Neural progenitor cell (in vitro differentiated cells): Measurements from ENCODE around the gene SPIRE2. TPM values are rescaled to one million over a fixed set of nuclear protein-coding genes. Genes with fewer than 3 reads are reported as not detected.
"Not testable (repeated sequence)": the region's sequence is repeated elsewhere in the genome, so short reads cannot be mapped to it uniquely, and the experiment has no call there.

Experiments
- DNase-seq: peaks from one replicate; pipeline ENCODE4 v3.0.0-alpha.2; 2016; ENCODE audit warnings: low spot score
- H2AFZ ChIP-seq: fragments of 200-600 bp; sonication (generic); replicated peaks from 2 replicates; pipeline ENCODE4 v1.6.1; 2016; ENCODE audit warnings: antibody characterized with exemption
- H3F3A ChIP-seq: fragments of 200-600 bp; sonication (generic); 2 replicates; pipeline ENCODE4 v1.6.1; 2016; ENCODE audit warnings: antibody characterized with exemption, low read depth
- H3K27ac ChIP-seq: fragments of 200-600 bp; sonication (generic); 2 replicates; pipeline ENCODE4 v1.5.1; 2016; ENCODE audit warnings: mild to moderate bottlenecking
- H3K27me3 ChIP-seq: fragments of 200-600 bp; sonication (generic); 2 replicates; pipeline ENCODE4 v1.6.1; 2016; ENCODE audit warnings: mild to moderate bottlenecking, moderate library complexity
- H3K36me3 ChIP-seq: fragments of 200-600 bp; sonication (generic); 2 replicates; pipeline ENCODE4 v1.5.1; 2016
- H3K4me1 ChIP-seq: fragments of 200-600 bp; sonication (generic); 2 replicates; pipeline ENCODE4 v1.6.1; 2016; ENCODE audit warnings: mixed run types
- H3K4me2 ChIP-seq: fragments of 200-600 bp; sonication (generic); 2 replicates; pipeline ENCODE4 v1.6.1; 2016
- H3K4me3 ChIP-seq: fragments of 200-600 bp; sonication (generic); 2 replicates; pipeline ENCODE4 v1.5.1; 2016
- H3K79me2 ChIP-seq: fragments of 200-600 bp; sonication (generic); 2 replicates; pipeline ENCODE4 v1.6.1; 2016; ENCODE audit warnings: low read depth
- H3K9ac ChIP-seq: fragments of 200-600 bp; sonication (generic); 2 replicates; pipeline ENCODE4 v1.6.1; 2016
- H3K9me3 ChIP-seq: fragments of 200-600 bp; sonication (generic); 2 replicates; pipeline ENCODE4 v1.5.1; 2016; ENCODE audit warnings: low read depth
- H4K20me1 ChIP-seq: fragments of 200-600 bp; sonication (generic); 2 replicates; pipeline ENCODE4 v1.6.1; 2016; ENCODE audit warnings: low read depth
- H3K27ac Mint-ChIP-seq: 3 replicates; pipeline ENCODE4 v1.8.0; 2021; ENCODE audit warnings: mixed read lengths
- H3K27me3 Mint-ChIP-seq: 2 replicates; pipeline ENCODE4 v1.8.0; 2022; ENCODE audit warnings: low read depth, mild to moderate bottlenecking, inconsistent platforms, moderate library complexity, mixed read lengths; ENCODE audit not compliant: insufficient read depth
- H3K36me3 Mint-ChIP-seq: 3 replicates; pipeline ENCODE4 v1.8.0; 2021; ENCODE audit warnings: mixed read lengths
- H3K4me1 Mint-ChIP-seq: 3 replicates; pipeline ENCODE4 v1.8.0; 2021; ENCODE audit warnings: mixed read lengths
- H3K4me3 Mint-ChIP-seq: 3 replicates; pipeline ENCODE4 v1.8.0; 2021; ENCODE audit warnings: mild to moderate bottlenecking, moderate library complexity, mixed read lengths
- H3K9me3 Mint-ChIP-seq: 3 replicates; pipeline ENCODE4 v1.8.0; 2020; ENCODE audit warnings: mixed read lengths
- CTCF ChIP-seq: fragments of 200-600 bp; sonication (generic); IDR thresholded peaks from 2 replicates; pipeline ENCODE4 v1.5.1; 2017; ENCODE audit warnings: antibody characterized with exemption, mild to moderate bottlenecking
- EZH2 ChIP-seq: fragments of 200-600 bp; sonication (generic); IDR thresholded peaks from 2 replicates; pipeline ENCODE4 v1.6.1; 2017; ENCODE audit warnings: antibody characterized with exemption, mild to moderate bottlenecking, moderate library complexity
- EZH2phosphoT487 ChIP-seq: fragments of 200-600 bp; sonication (generic); IDR thresholded peaks from 2 replicates; pipeline ENCODE4 v1.6.1; 2017; ENCODE audit warnings: antibody characterized with exemption
- total RNA-seq: library from RNA; depleted of rRNA; stranded (reverse); fragments of >200 nt; gene quantifications from 2 replicates; pipeline ENCODE4 v1.2.3, GENCODE V29; 2015; ENCODE audit warnings: low replicate concordance

Gene SPIRE2
- total RNA-seq, 1 donor from 2014 or later, result 6.5 TPM

- H3K36me3 Mint-ChIP-seq, result peaks cover 9% of the 10 kb centered on the region
Measured at GRCh38 chr16:89822188-89823086, 5.8 kb upstream of the SPIRE2 start.

GRCh38 chr16:89823087-89823823, 5.0 kb upstream of the SPIRE2 start:
- Histone ChIP-seq H3K4me1 (peaks cover 12% of the 10 kb centered on the region), H3K27ac (no peak overlapping the region), H3K9ac (no peak overlapping the region), H3K27me3 (no peaks in the 10 kb centered on the region), H4K20me1 (peaks cover 9% of the 10 kb centered on the region), H3K9me3 (no peaks in the 10 kb centered on the region), H3K79me2 (no peaks in the 10 kb centered on the region), H3K36me3 (no peaks in the 10 kb centered on the region), H3F3A (peaks cover 15% of the 10 kb centered on the region), H2AFZ (no peak overlapping the region), H3K4me3 (no peak overlapping the region), H3K4me2 (peak overlapping the region; percentile 16)
- DNase-seq, result peak; percentile 45
- no peak for TF ChIP-seq CTCF
- no peak for TF ChIP-seq EZH2
- TF ChIP-seq EZH2phosphoT487, result no peak
- Mint-ChIP-seq H3K27ac (no peak overlapping the region), H3K4me1 (peaks cover 30% of the 10 kb centered on the region), H3K9me3 (peaks cover 4% of the 10 kb centered on the region), H3K27me3 (peaks cover 8% of the 10 kb centered on the region), H3K4me3 (no peak overlapping the region), H3K36me3 (peaks cover 5% of the 10 kb centered on the region)

More at GRCh38 chr16:89822188-89823086, 5.8 kb upstream of the SPIRE2 start:
- Histone ChIP-seq H3K4me3 (no peak overlapping the region), H3K27me3 (no peaks in the 10 kb centered on the region), H3K36me3 (no peaks in the 10 kb centered on the region), H2AFZ (no peak overlapping the region), H3K9me3 (no peaks in the 10 kb centered on the region), H3K4me2 (peak overlapping the region; percentile 16), H3F3A (peaks cover 14% of the 10 kb centered on the region), H3K4me1 (peaks cover 12% of the 10 kb centered on the region), H4K20me1 (peaks cover 9% of the 10 kb centered on the region), H3K9ac (no peak overlapping the region), H3K27ac (no peak overlapping the region), H3K79me2 (no peaks in the 10 kb centered on the region)
- peaks cover 31% of the 10 kb centered on the region for H3K4me1 Mint-ChIP-seq
- DNase-seq, result peak; percentile 44
- H3K9me3 Mint-ChIP-seq, result peaks cover 12% of the 10 kb centered on the region
- H3K27ac Mint-ChIP-seq, result peak overlapping the region; percentile 85
- peak overlapping the region; percentile 21 for H3K4me3 Mint-ChIP-seq
- no peak for TF ChIP-seq EZH2
- TF ChIP-seq CTCF, result no peak
- no peak for TF ChIP-seq EZH2phosphoT487
- peaks cover 8% of the 10 kb centered on the region for H3K27me3 Mint-ChIP-seq

GRCh38 chr16:89823824-89824148, 4.5 kb upstream of the SPIRE2 start:
- not testable (repeated sequence) for H3K4me3 Mint-ChIP-seq, H3K79me2 ChIP-seq, H3K9ac ChIP-seq, DNase-seq, H3K27me3 ChIP-seq, H3K36me3 ChIP-seq, H3K4me2 ChIP-seq, H2AFZ ChIP-seq, H3K27me3 Mint-ChIP-seq, H3K36me3 Mint-ChIP-seq, H3K9me3 Mint-ChIP-seq, H3K27ac Mint-ChIP-seq, H4K20me1 ChIP-seq, H3K4me3 ChIP-seq, H3K27ac ChIP-seq, H3K9me3 ChIP-seq
- Histone ChIP-seq H3F3A (peaks cover 17% of the 10 kb centered on the region), H3K4me1 (peaks cover 12% of the 10 kb centered on the region)
- H3K4me1 Mint-ChIP-seq, result peaks cover 29% of the 10 kb centered on the region
